ENCODE results near the gene AK8.

The AK8 gene

GRCh38 chr9:132824951-132825350, 53.1 kb downstream of the AK8 start:
- no peak for FAIRE-seq

DNA sequence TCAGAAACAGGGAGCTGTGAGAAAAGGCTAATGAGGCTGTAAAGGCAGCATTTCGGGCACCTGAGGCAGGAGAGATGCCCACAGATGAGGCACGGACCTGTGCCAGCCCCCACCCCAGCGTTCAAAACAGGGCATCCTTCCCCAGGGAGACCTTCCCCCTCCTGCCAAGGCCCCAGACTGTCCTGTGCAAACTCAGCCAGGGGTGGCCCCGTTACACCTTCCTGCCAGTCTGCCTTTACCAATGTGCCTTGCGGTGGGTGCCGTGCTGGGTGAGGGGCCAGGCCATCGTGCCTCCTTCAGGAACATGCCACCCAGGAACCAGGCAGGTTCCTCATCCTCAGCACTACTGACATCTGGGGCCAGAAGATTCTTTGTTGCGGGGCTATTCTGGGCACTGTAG, 53.9 kb downstream of the AK8 start:
- no peak for FAIRE-seq

DNA sequence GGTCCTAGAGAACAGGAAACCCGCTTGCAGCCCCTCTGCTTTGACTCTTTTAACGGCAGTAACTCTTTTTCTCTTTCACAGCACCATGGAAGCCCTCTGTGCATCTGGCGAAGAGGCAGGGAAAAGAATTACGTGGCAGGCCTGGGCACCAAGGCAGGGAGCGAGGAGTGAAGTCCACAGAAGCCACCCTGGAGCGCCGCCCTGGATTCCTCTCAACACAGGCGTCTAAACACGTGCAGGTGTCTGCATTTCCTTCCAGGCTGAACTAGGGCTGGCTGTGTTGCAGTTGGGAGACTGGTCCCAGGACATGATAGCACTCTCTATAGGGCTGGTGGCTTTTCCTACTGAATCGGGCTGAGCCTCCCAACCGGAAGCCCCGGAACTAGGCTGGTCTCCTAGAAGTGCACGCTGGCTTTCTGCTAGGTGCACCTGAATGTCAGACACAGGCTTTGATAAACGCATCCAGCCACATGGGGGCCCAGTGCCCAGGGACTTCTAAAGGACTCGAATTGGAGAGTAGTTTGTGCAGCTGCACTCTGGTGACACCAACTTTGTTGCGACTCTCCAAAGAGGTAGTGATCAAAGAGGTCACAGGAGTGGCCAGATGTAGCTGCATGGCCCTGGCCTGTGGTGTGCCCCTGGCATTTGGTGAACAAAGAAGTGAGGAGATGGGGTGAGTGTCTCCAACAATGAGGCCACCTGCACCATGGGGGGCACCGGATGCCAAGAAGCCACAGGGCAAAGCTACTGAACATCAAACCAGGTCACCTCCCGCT, 54.5 kb downstream of the AK8 start:
- FAIRE-seq: no peak

- FAIRE-seq: no peak
Observed at GRCh38 chr9:132820169-132820944, 57.7 kb downstream of the AK8 start.

DNA sequence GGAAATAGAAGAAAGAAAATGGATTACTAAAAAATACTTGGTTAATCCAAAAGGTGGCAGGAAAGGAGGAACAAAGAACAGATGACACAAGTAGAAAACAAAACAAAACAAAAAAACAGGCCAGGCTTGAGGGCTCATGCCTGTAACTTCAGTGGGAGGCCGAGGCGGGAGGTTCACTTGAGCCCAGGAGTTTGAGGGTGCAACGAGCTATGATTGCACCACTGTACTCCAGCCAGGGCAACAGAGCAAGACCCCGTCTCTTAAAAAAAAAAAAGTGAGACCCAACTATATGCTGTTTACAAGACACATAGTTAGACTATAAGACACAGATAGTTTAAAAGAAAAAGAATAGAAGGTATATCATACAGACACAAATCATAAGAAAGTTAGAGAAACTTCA, 59.5 kb downstream of the AK8 start:
- no peak for FAIRE-seq

DNA sequence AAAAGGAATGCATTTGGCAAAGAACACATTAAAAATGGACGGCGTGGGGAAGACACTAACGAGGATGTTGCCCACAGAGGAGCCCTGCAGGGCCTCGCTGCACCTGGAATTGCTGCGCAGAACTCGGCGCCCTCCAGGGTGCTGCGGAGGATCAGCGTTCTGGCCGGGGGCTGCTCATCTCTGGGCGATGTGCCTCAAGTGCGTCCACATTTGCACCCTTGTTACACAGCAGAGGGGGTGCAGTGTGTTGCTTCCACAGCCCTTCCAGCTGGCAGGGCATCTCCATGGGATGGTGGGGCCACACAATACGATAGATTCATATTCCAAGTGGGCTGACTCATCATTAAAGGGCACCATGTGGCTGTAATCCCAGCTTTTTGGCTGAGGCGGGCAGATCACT, 63.1 kb downstream of the AK8 start:
- FAIRE-seq: no peak

GRCh38 chr9:132813115-132813771, 64.8 kb downstream of the AK8 start:
- no peak for FAIRE-seq

- no peak for FAIRE-seq
Observed at GRCh38 chr9:132811985-132812384, 66.1 kb downstream of the AK8 start.

DNA sequence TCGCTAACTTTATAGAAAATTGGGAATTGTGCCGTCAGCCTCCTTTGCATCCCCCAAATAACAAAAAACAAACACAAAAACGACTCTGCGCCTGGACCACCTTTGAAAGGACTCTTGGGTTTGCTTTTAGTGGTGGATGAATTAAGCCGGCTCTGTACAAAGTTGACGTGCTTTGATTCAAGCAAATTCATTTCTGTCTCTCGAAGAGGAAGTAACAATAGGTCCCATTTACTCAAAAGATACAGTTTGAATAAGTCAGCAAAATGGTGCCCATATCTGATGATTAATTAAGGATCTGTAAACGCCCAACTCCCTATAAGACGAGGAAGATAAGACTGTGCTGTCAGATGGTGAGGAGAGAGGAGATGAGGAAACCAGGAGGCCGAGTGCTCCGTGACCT, 67.8 kb downstream of the AK8 start:
- FAIRE-seq: no peak

DNA sequence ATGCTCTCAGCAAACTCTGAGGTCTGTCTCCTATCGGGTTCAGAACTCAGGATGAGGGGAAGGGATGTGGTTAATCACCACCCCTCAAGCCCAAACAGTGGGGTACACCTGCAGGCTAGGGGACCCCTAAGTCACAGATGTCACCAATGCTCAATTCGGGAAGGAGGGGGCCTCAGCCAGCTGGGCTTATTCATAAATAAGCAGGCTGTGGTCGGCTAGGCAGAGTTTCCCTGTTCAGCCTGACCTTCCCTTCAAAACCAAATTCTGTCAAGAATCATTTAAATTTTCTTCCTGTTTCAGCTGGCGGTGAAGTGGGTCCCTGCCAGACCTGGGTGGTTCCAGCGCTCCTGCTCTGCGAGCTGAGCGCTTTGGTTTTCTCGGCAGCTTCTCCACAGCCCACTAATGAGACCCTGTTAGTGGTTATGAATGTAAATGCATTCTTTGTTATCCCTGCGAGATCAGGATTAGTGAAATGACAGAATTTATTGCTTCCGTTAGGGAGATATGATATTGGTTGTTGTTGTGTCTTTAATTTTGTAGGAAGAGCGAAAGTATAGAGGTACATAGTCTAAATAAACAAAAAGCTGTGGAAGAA, 68.3 kb downstream of the AK8 start:
- no peak for FAIRE-seq

- FAIRE-seq: no peak
Observed at GRCh38 chr9:132808645-132809044, 69.4 kb downstream of the AK8 start.

DNA sequence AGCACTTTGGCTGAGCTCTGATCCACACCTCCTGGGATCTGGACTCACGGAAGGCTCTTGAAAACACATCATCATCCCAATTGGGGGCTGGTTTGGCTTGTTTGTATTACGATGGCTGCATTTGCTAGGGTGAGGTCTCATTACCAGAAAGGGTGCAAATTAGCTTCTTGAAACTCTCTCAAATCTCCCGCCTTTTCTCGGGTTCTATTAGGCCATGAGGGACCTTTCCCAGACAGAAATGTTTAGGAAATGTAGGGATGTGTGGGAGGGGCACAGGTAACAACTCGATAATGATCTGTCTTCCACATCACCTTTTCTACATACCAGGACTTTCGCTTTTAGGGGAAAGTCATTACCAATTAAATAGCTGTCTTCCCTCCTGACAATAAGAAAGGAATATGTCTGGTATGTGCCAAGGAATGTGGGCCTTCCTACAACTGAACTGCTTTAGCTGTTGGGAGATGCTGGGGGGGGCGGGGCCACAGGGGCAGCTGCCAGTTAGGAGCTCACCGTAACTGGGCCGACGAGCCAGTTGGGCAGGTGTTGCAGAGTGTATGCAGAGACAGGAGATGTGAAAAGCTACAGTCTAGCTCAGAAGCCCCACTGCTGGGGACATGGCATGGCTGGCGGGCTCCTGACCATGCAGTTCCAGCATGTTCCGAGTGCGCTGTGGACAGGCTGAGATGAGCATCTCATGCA, 71.2 kb downstream of the AK8 start:
- FAIRE-seq: no peak

- FAIRE-seq: no peak
Observed at GRCh38 chr9:132806306-132806705, 71.8 kb downstream of the AK8 start.

DNA sequence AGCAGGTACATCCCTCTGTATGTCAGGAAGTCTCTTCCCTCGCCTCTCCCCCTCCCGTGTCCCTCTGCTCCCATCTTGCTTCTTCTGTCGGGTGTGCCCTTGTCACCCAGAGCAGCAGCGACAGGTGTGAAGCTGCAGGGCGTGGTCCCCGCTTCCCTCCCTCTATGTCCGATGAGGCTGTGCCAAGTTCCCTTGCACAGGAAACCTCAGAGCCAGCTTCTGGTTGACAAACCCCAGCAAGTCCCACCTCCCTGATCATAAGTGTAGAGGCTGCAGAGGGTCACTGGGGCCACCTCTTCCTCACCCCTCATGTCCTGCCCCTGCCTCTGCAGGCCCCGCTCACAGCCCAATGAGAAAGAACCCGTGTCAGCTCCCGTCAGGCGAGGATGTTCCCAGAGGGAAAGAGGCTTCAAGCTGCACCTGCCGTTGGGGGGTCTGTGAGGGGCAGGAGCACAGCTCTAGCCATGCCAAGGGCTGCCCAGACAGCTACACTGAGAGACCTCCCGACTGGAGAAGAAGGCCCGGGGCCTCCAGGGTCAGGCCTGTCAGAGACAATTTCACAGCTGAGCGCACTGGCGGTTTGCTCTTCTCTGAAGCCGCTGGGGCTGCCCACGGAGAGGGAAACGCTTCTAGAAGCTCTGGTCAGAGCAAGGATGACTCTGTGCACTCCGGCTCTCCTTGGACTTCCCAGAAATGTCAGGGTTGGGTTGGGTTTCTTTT, 73.3 kb downstream of the AK8 start:
- FAIRE-seq: no peak

DNA sequence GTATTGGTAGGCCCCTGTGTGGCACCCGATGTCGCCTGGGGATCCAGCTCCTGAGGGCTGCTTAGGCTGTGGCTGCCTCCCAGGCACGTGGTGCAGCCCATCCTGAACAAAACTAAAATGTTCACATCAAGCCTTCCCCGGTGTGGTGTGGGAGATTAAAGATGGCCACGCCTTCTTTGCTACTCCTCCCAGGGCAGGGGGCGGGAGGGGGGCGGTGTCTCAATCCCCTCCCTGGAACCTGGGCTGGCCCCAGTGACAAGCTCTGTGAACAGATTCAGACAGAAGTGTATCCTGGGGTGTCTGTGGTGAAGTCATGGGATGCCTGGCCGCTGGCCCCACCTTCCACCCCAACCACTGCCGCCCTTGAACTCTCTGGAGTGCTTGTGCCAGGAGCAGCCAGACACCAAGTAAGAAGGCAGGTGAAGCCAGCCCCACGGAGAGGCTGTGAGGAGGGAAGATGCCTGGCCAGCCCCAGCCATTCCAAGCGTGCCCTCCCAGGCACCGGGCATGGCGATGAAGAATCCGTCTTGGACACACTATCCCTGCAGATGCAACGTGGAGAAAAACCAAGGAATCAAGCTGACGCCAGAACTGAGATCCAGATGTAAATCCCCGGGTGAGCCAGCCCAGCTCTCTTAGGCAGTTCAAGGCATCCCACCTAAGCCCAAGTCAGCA, 75.8 kb downstream of the AK8 start:
- no peak for FAIRE-seq

DNA sequence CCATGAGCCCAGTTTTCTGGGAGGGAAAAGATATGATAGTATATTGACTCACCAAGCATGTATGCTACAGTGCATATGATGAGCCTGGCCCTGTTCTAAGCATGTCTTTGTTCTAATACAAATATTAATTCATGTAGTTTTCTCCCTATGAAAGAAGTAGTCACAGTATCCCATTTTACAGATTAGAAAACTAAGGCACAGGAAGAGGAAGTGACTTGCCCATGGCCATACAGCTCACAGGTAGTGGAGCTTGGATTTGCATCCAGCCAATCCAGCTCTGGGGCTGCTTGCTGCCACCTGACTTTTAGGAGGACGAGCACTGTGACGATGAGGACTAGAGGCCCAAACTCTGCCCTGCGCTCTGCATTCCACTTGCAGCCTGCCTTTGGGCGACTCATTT, 76.4 kb downstream of the AK8 start:
- FAIRE-seq: no peak

- FAIRE-seq: no peak
Observed at GRCh38 chr9:132800038-132800648, 77.9 kb downstream of the AK8 start.

DNA sequence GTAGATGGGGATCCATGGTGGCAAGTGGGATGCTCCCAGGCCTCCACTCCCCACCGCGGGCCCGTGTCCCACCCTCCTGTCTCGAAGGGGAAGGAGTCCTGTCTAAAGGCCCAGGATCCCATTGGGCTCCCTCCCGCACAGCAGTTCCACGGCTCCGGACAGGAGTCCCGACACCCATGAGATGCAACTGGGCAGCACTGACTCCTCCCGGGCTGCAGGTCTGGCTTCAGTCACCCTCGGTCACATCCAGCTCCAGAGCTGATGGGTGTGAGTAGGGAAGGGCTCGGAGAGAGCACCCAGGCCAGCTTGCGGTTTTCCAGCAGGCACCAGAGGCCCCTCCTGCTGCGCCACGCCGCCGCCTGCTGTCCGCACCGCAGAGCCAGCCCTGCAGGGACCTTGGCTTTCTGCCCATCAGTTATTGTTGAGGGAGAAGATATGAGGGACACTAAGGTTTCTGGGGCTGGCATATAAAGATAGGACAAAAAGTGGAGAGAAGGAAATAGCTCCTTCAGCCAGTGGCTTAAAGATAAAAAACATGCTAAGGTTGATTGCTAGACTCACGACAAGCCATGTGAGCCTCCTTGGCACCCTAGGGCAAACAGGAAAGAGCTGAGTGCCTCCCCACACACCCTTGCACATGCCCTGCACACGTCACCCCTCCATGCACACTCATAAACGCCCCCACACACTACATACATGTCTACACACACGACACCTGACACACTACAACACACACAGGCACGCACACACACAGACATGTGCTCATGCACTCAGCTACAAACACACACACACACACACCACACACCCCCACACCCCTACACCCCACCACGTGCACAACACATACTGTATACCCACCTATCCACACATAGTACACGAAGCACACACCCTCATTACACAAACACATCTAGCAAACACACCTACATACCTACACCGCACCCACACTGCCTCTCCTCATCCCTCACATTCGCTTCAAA, 79.0 kb downstream of the AK8 start:
- FAIRE-seq: no peak

DNA sequence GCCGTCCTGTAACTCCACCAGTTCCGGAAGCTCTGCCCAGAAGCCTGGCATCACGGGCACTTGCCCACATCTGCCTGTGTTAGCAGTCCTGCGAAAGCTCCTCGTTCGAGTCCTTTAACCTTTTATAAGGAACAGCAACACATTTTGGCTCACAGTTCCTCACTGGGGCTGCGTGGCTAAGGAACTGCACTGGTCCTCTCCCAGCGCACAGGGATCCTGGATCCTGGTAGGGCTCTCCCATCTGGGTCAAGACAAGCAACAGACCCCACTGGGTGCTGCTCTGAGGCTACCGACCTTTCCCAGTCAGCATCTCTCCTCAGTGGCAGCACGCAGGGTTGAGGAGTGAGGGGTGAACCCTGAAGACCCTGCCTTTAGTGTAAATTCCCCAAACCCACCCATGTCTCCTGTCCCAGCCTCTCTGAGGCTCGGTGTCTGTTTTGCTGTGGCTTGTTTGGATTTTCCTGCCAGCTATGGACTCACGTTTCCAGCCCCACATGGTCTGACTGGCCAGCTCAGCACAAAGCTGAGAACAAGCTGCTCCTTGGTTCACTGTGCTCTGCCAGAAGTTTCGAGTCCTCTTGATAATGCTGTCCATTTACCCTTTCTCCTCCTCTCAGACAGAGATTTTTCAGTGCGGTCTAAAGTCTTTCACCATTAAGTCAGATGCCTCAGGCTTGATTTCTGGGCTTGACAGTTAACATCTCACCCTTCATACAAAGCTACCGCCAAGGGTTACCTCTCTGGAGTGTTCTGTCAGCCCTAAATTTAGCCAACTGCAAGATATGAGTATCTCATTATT, 80.0 kb downstream of the AK8 start:
- no peak for FAIRE-seq
